HS-5 (cell line): ENCODE data around the gene TCF15.

Experiments
- DNase-seq: peaks from one replicate; pipeline ENCODE4 v3.0.0-alpha.2; 2012; ENCODE audit warnings: low read depth

The TCF15 gene

DNA sequence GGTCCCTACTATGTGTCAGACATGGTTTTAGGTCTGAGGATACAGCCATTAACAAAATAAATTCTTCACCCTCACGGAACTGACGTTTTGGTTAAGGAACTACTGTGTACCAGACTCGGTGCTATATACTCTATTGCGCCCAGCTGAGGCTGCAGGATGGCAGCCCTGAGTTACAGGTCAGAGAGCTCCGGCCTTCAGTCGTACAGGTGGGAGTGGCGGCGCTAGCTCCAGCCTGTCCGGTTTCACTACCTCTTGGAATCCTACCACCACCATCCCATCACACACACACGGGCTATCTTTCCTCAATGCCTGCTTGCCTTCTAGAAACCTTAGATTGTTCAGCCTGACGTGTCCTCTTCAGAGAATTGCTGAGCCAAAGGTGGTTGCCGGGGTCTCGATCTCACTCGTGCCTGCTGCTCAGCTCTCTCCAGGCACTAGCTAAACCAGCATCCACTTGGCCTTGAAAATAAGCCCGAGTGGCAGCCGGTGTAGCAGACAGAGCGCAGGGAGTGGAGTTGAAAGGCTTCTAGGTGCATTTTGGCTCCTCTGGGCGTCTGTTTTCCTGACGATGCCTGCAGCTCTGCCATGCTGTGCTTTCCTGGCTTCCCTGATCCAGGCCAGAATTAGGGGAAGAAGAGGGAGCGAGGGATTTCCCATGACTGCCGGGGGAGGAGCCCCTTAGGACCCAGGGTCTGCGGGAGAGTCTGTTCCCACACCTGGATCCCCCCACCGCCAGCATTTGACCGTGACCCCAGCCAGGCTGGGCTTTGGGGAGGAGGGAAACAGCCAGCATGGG, 1.1 kb upstream of the TCF15 start:
- DNase-seq = no peak

DNA sequence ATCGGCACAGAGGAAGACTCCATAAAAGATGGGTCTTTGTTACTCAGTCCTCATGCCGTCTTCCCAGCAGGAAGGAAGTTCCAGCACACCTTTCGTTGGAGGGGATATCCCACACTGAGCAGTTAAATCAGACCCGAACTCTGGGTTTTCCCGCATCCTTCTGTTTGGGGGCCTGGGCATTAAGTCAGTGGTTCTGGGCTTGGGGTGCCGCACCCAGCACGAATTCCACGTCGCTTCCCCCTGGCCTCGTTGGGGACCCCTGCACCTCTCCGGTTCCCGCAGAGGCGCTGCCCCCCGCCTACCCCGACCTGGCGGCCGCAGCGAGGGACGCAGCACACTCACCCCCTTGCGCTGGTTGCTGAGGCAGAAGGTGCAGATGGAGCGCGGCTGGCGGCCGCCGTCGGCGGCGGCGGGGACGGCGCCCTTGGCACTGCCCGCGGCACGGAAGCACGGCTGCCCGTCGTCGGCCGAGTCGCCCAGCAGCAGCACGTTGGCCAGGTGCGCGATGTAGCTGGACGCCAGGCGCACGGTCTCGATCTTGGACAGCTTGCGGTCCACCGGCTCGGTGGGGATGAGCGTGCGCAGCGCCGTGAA, 641 bp downstream of the TCF15 start:
- no peak for DNase-seq

DNA sequence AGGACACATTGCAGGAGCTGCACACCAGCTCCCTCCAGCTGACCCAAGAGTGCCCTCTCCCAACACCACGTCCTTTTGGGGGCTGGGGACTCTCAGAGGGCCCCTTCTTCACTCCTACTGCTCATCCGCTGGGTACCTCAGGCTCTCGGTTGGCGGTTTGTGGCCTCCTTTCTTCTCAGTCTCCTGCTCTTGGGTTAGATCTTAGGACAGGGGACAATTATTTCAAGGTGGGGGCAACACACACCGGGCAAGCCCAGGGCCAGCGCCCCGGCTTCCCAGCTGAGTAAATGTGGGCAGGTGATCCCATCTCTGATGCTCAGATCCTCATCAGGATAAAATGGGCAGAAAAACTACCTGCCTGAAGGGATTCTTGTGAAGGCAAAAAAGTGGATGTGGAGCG, 1.1 kb downstream of the TCF15 start:
- no peak for DNase-seq

DNA sequence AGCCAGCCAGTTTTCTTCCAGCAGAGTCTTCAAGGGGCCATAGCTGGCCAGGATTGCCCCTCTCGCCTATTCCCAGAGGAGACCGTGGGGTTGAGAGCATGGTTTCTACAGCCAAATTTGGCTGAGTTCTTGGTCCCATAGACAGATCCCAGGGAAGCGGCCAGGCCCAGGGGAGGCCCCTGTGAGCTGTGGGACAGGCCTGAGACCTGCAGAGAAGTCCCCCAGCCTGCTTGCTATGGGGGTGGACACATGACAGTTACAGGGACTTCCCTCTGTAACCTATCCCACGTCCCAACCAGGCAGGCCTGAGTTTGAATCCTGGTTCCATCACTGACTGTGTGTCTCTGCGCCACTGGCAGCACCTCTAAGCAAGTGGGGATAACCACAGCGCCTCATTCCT, 2.6 kb downstream of the TCF15 start:
- DNase-seq = no peak

DNA sequence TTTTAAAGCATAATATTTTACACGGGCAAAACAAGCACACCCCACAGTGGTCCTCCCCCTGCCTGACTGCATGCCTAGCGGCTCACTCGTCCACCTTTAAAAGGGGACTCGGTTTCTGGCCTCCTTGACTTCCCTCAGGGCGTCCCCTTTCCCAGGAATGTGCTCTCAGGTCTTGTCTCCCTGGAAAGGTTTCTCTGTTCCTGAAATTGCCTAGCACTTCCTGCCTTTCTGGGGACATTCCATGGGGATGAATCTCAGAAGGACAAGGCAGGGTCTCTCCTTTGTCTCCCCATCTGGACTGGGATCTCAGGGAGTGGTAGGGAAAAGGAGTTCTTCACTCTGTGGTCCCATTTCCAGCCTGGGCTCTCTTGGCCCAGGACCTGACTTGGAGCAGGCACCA, 4.9 kb downstream of the TCF15 start:
- DNase-seq = no peak

DNA sequence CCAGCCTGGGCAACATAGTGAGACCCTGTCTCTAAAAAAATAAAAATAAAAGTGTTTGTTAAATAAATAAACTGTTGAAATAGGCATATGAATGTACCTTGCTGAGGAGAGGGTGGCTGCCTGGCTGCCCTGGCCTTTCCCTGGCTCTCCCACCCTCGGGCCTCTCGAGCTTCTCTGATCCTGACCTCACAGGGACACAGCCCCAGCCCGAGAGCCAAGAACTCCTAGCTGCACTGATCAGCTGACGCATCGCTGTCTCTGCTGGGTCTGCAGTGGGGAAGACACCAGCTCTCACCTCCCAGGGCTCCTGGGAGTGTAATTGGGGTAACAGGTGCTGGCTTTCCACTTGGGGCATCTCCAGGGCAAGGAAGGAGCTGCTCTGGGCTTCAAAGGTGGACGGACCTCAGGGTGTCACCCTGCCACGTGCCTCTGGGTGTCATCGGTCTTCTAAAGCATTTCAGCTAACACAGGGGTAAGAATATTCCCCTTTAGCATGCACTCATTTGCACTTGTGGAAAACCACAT, 6.9 kb downstream of the TCF15 start:
- DNase-seq = no peak

DNA sequence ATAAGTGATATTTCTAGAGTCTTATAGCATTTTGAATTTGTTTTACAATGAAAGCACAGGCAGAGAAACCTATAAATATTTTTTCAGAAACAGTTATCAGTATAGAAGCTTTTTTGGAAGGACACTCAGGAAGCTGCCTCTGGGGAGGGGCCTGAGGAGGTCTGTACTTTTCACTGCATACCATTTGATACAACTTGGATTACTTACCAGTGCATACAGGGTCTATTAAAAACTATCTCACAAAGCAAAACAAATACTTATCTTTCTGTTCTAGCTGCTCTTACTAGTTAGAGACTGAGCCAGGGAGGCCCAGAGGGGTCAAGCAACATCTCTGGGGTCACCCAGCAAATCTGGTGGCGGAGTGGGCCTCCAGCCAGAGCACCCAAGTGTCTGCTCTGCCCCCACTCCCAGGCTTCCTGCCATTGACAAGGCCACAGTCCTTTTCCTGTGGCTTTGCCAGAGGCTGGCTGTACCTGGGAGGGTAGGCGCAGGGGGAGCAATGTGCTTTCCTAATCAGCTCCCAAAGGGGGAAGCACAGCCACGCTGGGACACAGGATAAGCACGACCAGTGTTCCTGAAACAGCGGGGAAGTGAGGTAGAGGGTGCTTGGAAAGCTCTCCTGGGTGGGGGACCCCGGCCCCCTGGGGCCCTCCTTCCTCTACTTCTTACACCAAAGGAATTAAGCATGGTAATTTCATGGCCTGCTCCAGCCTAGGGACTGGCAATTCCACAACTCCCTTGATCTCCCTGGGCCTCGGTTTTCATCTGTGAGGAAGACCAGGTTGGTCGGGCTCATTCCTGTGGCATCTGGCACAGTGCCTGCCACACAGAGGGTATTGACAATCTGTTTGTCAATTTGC, 7.8 kb downstream of the TCF15 start:
- DNase-seq = no peak

DNA sequence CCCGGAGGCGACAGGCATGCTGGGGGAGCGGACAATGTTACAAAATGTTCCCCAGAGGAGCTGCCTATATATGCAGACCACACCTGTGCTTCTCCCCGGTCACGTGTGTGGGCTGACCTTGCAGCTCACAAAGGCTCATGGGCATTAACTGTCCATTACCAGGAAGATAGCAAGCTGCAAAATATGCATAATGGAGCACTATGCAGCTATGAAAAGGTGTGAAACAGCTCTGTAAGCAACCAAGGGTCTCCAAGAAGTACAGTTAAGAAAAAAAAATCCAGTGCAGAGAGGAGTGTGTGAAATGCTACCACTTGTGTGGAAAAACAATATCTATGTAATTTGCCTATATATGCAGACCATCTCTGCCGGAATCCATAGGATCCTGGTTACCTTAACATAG, 9.4 kb downstream of the TCF15 start:
- no peak for DNase-seq

DNA sequence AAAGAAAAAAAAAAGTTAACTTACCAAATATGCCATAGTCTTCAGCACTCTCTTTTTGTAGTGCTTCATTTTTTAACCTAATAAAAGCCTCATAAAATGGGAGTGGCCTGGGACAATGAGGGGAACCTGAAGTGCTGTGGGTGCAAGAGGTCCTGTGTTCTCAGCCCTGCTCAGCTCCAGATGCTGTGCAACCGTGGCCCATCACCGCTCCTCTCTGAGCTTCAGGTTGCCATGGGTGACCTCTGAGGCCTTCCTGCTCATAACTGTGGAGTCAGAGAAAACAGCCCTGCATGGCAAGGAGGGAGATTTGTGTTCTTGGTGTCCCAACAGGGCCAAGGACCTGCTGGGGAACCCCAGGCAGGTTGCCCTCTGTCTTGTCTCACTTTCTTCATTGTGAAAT, 10.0 kb downstream of the TCF15 start:
- no peak for DNase-seq

DNA sequence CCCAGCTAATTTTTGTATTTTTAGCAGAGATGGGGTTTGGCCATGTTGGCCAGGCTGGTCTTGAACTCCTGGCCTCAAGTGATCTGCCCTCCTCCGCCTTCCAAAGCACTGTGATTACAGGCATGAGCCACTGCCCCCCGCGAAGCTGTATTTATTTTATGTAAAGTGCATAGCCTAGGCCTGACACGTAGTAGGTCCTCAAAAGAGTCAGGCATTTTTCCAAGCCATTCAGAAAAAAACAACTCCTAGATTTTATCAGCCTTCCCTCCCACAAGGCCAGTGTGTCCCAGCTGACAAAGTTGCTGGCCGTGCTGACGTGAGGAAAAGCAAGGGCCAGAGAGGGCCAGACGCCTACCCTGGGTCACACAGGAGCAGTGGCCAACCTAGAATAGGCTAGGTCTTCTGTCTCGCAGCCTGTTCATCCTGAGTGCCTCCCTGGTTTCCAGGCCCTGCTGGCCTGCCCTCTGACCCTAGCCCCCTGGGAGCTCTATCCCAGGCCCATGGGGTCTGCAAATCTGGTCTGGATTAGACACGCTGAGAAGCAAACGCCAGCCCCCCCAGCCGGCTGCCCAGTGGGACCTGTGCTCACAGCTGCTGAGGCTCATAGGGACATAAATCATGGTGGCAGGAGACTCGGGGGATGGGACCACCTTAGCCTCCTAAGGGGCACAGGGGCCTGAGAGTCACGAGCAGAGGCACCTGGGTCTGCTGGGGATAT, 11.8 kb downstream of the TCF15 start:
- no peak for DNase-seq

DNA sequence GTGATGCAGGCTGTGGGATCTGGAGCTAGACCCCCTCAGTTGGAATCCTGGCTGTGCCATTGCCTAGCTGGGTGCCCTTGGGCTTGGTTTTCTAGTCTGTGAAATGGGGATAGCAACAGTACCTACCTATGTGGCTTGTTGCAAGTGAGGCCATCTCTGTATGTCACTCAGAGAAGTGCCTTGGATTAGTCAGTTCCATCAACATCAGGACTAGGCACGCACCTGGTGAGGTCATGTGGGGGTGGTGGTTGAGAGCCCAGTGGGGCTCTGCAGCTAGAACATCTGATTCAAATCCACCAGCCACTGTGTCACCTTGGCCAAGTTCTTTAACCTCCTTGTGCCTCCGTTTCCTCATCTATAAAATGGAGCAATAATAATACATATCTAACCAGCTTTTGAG, 12.5 kb downstream of the TCF15 start:
- no peak for DNase-seq

DNA sequence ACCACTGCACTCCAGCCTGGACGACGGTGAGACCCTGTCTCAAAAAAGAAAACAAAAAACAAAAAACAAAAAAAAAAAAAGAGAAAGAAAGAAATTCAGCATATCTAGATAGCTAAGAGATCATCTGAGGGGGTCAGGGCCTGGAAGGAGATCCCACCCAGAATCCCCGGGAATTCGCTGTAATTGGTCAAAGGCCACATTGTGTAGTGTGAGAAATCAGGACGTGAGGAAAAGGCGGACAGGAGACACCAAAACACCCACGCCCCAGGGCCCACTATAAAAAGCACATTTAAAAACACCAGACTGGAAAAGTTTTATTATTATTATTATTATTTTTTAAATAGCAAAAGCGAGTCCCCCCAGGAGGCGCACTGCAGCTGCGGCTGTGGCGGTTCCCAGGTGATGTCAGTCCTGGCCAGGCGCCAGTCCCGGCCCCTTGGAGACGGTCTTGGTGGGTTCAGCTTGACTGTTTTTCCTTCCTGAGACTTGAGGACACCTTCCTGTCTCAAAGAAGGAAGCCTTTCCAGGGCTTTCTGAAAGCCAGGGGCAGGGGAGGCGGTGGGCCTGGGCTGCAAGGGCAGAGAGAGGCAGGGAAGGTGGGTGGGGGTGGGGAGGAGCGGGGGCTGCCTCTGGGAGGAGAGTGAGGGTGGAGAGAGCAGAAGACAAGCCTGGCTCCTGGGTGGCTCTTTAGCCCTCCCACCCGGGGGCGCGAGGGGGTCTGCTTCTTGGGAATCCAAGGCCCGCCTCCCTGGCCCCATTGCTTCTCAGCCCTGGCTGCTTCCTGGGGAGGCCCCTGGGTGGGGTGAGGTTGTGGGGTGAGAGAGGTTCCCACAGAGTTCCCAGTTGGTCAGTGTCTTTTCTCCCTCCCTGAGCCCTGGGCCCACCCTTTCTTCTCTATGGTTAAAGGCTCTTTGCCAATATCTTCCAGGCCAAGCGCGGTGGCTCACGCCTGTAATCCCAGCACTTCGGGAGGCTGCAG, 14.5 kb downstream of the TCF15 start:
- DNase-seq = no peak

DNA sequence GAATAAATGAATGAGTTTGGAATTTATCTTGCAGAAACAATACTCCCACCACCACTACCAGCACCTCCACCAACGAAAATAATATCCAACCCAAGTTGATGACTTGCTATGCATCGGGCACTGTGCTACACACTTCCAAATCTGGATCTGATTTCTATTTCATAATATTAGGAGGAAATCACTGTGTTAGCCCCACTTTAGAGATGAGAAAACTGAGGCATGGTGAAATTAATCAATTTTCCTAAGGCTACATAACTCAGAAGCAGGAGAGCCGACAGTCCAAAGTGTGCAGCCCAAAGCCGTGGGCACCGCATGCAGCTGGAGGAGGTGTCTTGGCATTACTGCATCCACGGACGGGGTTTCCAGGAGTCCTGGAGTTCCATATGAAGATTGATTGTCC, 17.6 kb downstream of the TCF15 start:
- no peak for DNase-seq

DNA sequence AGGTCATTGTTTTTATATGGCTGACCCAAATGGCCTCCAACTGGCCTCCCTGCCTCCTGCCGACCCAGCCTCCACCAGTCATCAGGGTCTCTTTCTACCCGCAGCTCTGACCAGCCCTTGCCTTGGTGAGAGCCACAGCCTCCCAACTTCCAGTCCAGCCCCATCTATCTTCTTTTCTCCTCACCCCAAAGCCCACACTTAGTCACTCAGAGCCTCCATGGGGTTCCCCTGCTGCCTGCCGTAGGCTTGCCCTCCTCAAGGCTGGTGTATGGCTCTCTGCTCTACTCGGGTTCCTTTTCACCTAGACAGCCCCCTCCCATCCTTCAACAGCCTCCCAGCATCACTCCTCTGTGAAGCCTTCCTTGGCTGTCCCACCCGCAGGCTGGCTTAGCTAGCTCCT, 18.2 kb downstream of the TCF15 start:
- DNase-seq = no peak

DNA sequence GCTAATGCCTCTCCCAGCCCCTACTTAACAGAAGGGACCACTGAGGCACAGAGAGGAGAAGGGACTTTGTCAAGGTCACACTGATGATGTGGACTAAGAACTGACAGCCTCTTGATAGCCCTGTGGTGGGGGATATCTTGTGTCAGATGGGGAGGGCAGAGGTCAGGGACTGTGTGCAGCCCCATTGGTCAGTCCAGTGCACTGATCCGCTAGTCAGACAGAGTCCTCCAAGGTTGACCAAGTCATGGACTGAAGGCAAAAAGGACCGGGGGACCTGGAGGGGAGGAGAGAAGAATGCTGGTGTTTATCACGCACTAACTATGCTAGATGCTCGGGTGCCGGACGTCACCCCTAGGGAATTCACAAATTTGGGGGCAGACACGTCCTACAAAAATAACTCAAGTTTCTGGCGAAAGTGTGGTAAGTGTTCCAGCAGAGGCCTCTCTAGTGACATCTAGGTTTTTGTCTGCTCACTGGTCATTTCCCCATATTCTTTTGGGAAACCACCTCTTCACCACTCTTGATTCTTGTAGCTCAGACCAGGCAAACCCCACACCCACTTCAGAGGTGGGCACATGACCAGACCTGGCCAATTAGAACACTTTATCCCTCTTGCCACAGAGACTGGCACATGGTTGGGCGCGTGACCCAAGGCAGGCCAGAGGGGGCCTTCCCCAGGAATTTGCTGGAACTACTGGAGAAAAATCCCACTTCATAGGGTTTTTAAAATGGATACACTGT, 21.0 kb downstream of the TCF15 start:
- no peak for DNase-seq

DNA sequence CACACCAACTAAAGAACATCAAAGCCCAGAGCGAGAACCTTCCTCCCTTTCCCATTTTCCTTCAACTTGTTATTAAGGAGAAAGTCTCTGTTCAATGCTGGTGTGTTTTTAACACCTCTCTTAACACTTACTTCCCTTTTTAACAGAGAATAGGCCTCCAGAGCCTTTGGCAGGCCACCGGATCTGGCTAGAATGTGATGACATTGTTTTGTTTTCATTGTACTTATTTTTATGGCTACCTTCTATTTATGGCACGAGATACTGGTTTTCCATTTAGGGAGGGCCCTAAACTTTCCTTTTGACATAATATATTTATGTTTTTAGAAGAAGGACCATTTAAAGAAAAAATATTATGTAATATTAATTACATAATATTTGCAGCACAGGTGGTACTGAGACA, 21.6 kb downstream of the TCF15 start:
- DNase-seq = no peak

DNA sequence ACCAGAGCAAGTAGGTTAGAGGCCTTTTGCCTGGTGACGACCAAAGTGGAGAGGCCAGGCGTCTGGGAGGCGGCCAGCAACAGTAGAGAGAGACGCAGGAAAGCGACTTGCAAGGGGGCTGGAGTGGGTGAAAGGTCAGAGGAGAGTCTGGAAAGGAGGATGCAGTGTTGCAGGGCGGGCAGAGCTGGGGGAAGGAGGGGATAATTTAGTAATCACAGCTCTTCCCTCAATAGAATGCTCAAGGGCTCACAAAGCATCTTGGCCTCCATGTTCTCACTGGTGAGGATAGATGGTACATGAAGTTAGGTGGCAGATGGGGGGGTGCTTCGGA, 25.2 kb downstream of the TCF15 start:
- no peak for DNase-seq

DNA sequence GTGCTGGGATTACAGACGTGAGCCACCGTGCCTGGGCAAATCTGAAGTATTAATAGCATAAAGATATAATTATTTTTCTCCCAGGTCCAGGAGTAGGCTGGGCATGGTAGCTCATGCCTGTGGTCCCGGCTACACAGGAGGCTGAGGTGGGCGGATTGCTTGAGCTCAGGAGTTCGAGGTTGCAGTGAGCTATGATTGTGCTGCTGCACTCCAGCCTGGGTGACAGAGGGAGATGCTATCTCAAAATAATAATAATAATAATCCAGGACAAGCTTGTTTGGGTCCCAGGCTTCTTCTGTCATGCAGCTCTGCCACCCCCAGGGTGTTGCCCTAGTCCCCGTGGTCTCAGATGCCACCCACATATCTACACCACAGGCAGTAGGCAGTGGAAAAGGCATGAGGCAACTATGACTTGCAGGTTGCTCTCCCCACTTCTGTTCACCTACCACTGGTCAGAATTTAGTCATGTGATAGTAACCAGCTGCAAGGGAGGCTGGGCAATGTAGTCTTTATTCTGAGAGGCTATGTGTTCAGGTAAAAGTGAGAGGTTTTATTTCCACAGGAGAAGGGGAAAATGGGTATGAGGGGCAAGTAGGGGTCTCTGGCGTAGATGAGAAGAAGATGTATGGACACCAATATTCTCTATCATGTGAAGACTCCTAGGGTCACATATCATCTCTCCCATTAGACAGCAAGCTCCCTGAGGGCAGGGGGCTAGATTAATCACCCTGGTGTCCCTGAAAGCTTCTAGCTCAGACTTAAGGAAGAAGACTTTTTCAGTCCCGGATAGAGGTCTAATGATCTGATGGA, 25.7 kb downstream of the TCF15 start:
- no peak for DNase-seq

DNA sequence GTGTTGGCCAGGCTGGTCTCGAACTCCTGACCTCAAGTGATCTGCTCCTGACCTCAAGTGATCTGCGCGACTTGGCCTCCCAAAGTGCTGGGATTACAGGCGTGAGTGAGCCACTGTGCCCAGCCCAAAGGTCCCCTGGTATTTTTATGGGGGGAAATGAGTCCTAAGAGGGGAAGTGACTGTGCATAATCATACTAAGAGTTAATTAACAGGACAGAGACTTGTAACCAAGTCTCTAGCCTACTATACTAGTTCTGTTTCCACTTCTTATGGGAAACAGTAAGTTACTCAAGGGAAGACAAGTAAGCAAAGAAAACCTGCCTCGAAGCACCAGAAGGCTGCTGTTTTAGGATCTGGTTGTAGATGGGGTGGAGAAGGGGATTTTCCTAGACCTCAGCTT, 27.9 kb downstream of the TCF15 start:
- DNase-seq = no peak
